HG03460 (cell line): ENCODE data around the gene CCDC80.
"Not testable (repeated sequence)": the region's sequence is repeated elsewhere in the genome, so short reads cannot be mapped to it uniquely, and the experiment has no call there.

Experiments
- ATAC-seq: cut with Tn5 transposase; IDR thresholded peaks from one replicate; pipeline ENCODE4 v1.9.1; 2021; ENCODE audit not compliant: unreplicated experiment

CCDC80 gene

GRCh38 chr3:112597945-112598344 lies 43.0 kb downstream of the CCDC80 start:
- no peak for ATAC-seq

GRCh38 chr3:112594856-112595255 lies 46.1 kb downstream of the CCDC80 start:
- ATAC-seq = no peak

GRCh38 chr3:112593258-112593657 lies 47.7 kb downstream of the CCDC80 start:
- no peak for ATAC-seq

GRCh38 chr3:112587336-112587735 lies 53.6 kb downstream of the CCDC80 start:
- no peak for ATAC-seq

- ATAC-seq = no peak
Observed at GRCh38 chr3:112585782-112586181, 55.2 kb downstream of the CCDC80 start.

GRCh38 chr3:112583105-112583504 lies 57.8 kb downstream of the CCDC80 start:
- ATAC-seq = no peak

- ATAC-seq = no peak
Observed at GRCh38 chr3:112582244-112582874, 58.6 kb downstream of the CCDC80 start.

- ATAC-seq = no peak
Observed at GRCh38 chr3:112579697-112580096, 61.2 kb downstream of the CCDC80 start.

GRCh38 chr3:112579232-112579631 lies 61.7 kb downstream of the CCDC80 start:
- ATAC-seq = no peak

- ATAC-seq = no peak
Observed at GRCh38 chr3:112572701-112573100, 68.2 kb downstream of the CCDC80 start.

GRCh38 chr3:112569265-112569664 lies 71.7 kb downstream of the CCDC80 start:
- no peak for ATAC-seq

- no peak for ATAC-seq
Observed at GRCh38 chr3:112568642-112569041, 72.3 kb downstream of the CCDC80 start.

- no peak for ATAC-seq
Observed at GRCh38 chr3:112564940-112565305, 76.0 kb downstream of the CCDC80 start.

- ATAC-seq = not testable (repeated sequence)
Observed at GRCh38 chr3:112564247-112564939, 76.5 kb downstream of the CCDC80 start.

GRCh38 chr3:112561734-112562529 lies 79.0 kb downstream of the CCDC80 start, which contains the start of the genes ATG3 and SLC35A5:
TSS of gene ATG3 (minus strand) at chr3:112561962. CDS start at chr3:112561528, 434 bp downstream.
TSS of gene SLC35A5 (plus strand) at chr3:112562045. CDS start at chr3:112563404, 1,359 bp downstream.
- ATAC-seq = peak; percentile 77

GRCh38 chr3:112561484-112561733 lies 79.5 kb downstream of the CCDC80 start:
- ATAC-seq = peak; percentile 40

GRCh38 chr3:112560721-112561483 lies 80.0 kb downstream of the CCDC80 start:
- ATAC-seq = peak; percentile 26

GRCh38 chr3:112560307-112560706 lies 80.6 kb downstream of the CCDC80 start:
- no peak for ATAC-seq

- no peak for ATAC-seq
Observed at GRCh38 chr3:112557976-112558375, 83.0 kb downstream of the CCDC80 start.

- no peak for ATAC-seq
Observed at GRCh38 chr3:112555535-112556170, 85.3 kb downstream of the CCDC80 start.

- ATAC-seq = no peak
Observed at GRCh38 chr3:112550859-112551258, 90.1 kb downstream of the CCDC80 start.
